ENCODE measurements around the gene SAMHD1. TPM values are rescaled to one million over a fixed set of nuclear protein-coding genes. Genes with fewer than 3 reads are reported as not detected.

Gene SAMHD1
- total and polyA plus RNA-seq, 8 donors = 38.7 to 151 (median 85.5) TPM

GRCh38 chr20:36888880-36889516, 62.5 kb downstream of the SAMHD1 start:
- H3K27me3 ChIP-seq = no peaks in the 10 kb centered on the region
- intact Hi-C loops (cut with DNase I; ENCODE audit: low total_unique reads) = no loop called here
- peaks cover 30 to 53% (median 52%) of the 10 kb centered on the region in 4 donors for H3K36me3 ChIP-seq
- peaks cover 4 to 18% (median 13%) of the 10 kb centered on the region in 4 donors for H3K4me1 ChIP-seq
- no peak overlapping the region for H3K4me3 ChIP-seq
- no peak for DNase-seq
- no peaks in the 10 kb centered on the region for H3K9me3 ChIP-seq
- TF ChIP-seq CTCF (IDR thresholded peaks at IDR 0.05) = no peak
- no peak for TF ChIP-seq POLR2AphosphoS5 (IDR thresholded peaks at IDR 0.05)
- TF ChIP-seq EP300 (IDR thresholded peaks at IDR 0.05) = no peak
- no peak for TF ChIP-seq POLR2A (IDR thresholded peaks at IDR 0.05)
- 74 to 87% (median 85%) methylated on average over 13 to 15 of the region's 15 CpGs for WGBS, 5 donors
- H3K27ac ChIP-seq = no peak overlapping the region

- H3K4me3 ChIP-seq = no peak overlapping the region
- WGBS, 5 donors = 28 to 44% (median 41%) methylated on average over 5 to 6 of the region's 6 CpGs
- no peak for TF ChIP-seq POLR2A (IDR thresholded peaks at IDR 0.05)
- no peak for TF ChIP-seq POLR2AphosphoS5 (IDR thresholded peaks at IDR 0.05)
- TF ChIP-seq CTCF (IDR thresholded peaks at IDR 0.05) = no peak
- TF ChIP-seq EP300 (IDR thresholded peaks at IDR 0.05) = no peak
- H3K9me3 ChIP-seq = no peaks in the 10 kb centered on the region
- H3K27me3 ChIP-seq = no peaks in the 10 kb centered on the region
- H3K27ac ChIP-seq = peak overlapping the region in 1 of 5 donors; percentile 14
- peaks cover 4 to 18% (median 13%) of the 10 kb centered on the region in 4 donors for H3K4me1 ChIP-seq
- H3K36me3 ChIP-seq = peaks cover 18 to 41% (median 39%) of the 10 kb centered on the region in 4 donors
- DNase-seq = no peak
- intact Hi-C loops (cut with DNase I; ENCODE audit: low total_unique reads) = no loop called here
These were observed 63.8 kb downstream of the SAMHD1 start for GRCh38 chr20:36887752-36888090.

GRCh38 chr20:36886859-36887751, 64.4 kb downstream of the SAMHD1 start:
- TF ChIP-seq CTCF (IDR thresholded peaks at IDR 0.05) (peak in 5 of 7 experiments; percentile 86 to 97 (median 93)), POLR2AphosphoS5 (IDR thresholded peaks at IDR 0.05) (peak in 2 of 3 donors; percentile 6 to 67), EP300 (IDR thresholded peaks at IDR 0.05) (no peak)
- H3K4me3 ChIP-seq = no peak overlapping the region
- peaks cover 4 to 18% (median 13%) of the 10 kb centered on the region in 4 donors for H3K4me1 ChIP-seq
- peak; percentile 87 to 94 for DNase-seq
- no peaks in the 10 kb centered on the region for H3K27me3 ChIP-seq
- H3K9me3 ChIP-seq = no peaks in the 10 kb centered on the region
- WGBS, 5 donors = 22 to 26% (median 23%) methylated on average over 15 to 24 of the region's 24 CpGs
- H3K36me3 ChIP-seq = peaks cover 12 to 35% (median 33%) of the 10 kb centered on the region in 4 donors
- intact Hi-C loops (cut with DNase I; ENCODE audit: low total_unique reads) = no loop called here
- peak overlapping the region in 3 of 5 donors; percentile 14 to 36 (median 19) for H3K27ac ChIP-seq

GRCh38 chr20:36885356-36885755, 66.2 kb downstream of the SAMHD1 start:
- 46 to 56% (median 49%) methylated on average over 8 of the region's 8 CpGs for WGBS, 5 donors
- peaks cover 4 to 18% (median 13%) of the 10 kb centered on the region in 4 donors for H3K4me1 ChIP-seq
- H3K36me3 ChIP-seq = peaks cover 0 to 17% (median 16%) of the 10 kb centered on the region in 4 donors
- no peak for TF ChIP-seq POLR2A (IDR thresholded peaks at IDR 0.05)
- TF ChIP-seq CTCF (IDR thresholded peaks at IDR 0.05) = peak in 1 of 7 experiments; percentile 22
- H3K27ac ChIP-seq = no peak overlapping the region
- no peak overlapping the region for H3K4me3 ChIP-seq
- intact Hi-C loops (cut with DNase I; ENCODE audit: low total_unique reads) = no loop called here
- no peaks in the 10 kb centered on the region for H3K9me3 ChIP-seq
- DNase-seq = no peak
- no peaks in the 10 kb centered on the region for H3K27me3 ChIP-seq
